ENCODE measurements around the gene COL23A1. TPM values are rescaled to one million over a fixed set of nuclear protein-coding genes. Genes with fewer than 3 reads are reported as not detected.

The COL23A1 gene
- total RNA-seq, 2 donors from 2014 or later, result not detected

- no peak for ATAC-seq
- no peak overlapping the region for H3K4me3 Mint-ChIP-seq
- peaks cover 9% of the 10 kb centered on the region for H3K36me3 Mint-ChIP-seq (ENCODE audit: low read depth)
- H3K27me3 Mint-ChIP-seq, result peaks cover 52% of the 10 kb centered on the region
- no peak for DNase-seq
- H3K9me3 ChIP-seq (ENCODE audit: control insufficient read depth, low read length, poor library complexity, severe bottlenecking), result no peaks in the 10 kb centered on the region
- no peaks in the 10 kb centered on the region for H3K4me1 Mint-ChIP-seq
- H3K27ac Mint-ChIP-seq, result no peak overlapping the region
Measured at GRCh38 chr5:178288401-178289368, 301.5 kb downstream of the COL23A1 start.

GRCh38 chr5:178287791-178288105 lies 302.4 kb downstream of the COL23A1 start:
- peaks cover 51% of the 10 kb centered on the region for H3K27me3 Mint-ChIP-seq
- no peaks in the 10 kb centered on the region for H3K4me1 Mint-ChIP-seq
- H3K9me3 ChIP-seq (ENCODE audit: control insufficient read depth, low read length, poor library complexity, severe bottlenecking), result no peaks in the 10 kb centered on the region
- H3K4me3 Mint-ChIP-seq, result no peak overlapping the region
- no peak for DNase-seq
- H3K27ac Mint-ChIP-seq, result no peak overlapping the region
- ATAC-seq, result no peak
- peaks cover 4% of the 10 kb centered on the region for H3K36me3 Mint-ChIP-seq (ENCODE audit: low read depth)

GRCh38 chr5:178287091-178287790 lies 303.0 kb downstream of the COL23A1 start:
- Mint-ChIP-seq H3K4me1 (no peaks in the 10 kb centered on the region), H3K27ac (no peak overlapping the region), H3K4me3 (no peak overlapping the region), H3K36me3 (ENCODE audit: low read depth) (peaks cover 4% of the 10 kb centered on the region), H3K27me3 (peaks cover 46% of the 10 kb centered on the region)
- ATAC-seq (no peak), DNase-seq (no peak)
- H3K9me3 ChIP-seq (ENCODE audit: control insufficient read depth, low read length, poor library complexity, severe bottlenecking), result no peaks in the 10 kb centered on the region

- Mint-ChIP-seq H3K4me1 (no peaks in the 10 kb centered on the region), H3K4me3 (no peak overlapping the region), H3K27ac (no peak overlapping the region), H3K36me3 (ENCODE audit: low read depth) (peaks cover 6% of the 10 kb centered on the region), H3K27me3 (peaks cover 38% of the 10 kb centered on the region)
- ATAC-seq, result no peak
- H3K9me3 ChIP-seq (ENCODE audit: control insufficient read depth, low read length, poor library complexity, severe bottlenecking), result no peaks in the 10 kb centered on the region
- DNase-seq, result no peak
Measured at GRCh38 chr5:178286226-178287090, 303.7 kb downstream of the COL23A1 start.

- DNase-seq, result no peak
- Mint-ChIP-seq H3K4me3 (no peak overlapping the region), H3K4me1 (no peaks in the 10 kb centered on the region), H3K27me3 (peaks cover 37% of the 10 kb centered on the region), H3K36me3 (ENCODE audit: low read depth) (peaks cover 6% of the 10 kb centered on the region), H3K27ac (no peak overlapping the region)
- no peaks in the 10 kb centered on the region for H3K9me3 ChIP-seq (ENCODE audit: control insufficient read depth, low read length, poor library complexity, severe bottlenecking)
- no peak for ATAC-seq
Measured at GRCh38 chr5:178285399-178286225, 304.6 kb downstream of the COL23A1 start.

- ATAC-seq, result no peak
- H3K9me3 ChIP-seq (ENCODE audit: control insufficient read depth, low read length, poor library complexity, severe bottlenecking), result no peaks in the 10 kb centered on the region
- Mint-ChIP-seq H3K27me3 (peaks cover 37% of the 10 kb centered on the region), H3K4me1 (no peaks in the 10 kb centered on the region), H3K27ac (no peak overlapping the region), H3K36me3 (ENCODE audit: low read depth) (peaks cover 5% of the 10 kb centered on the region), H3K4me3 (no peak overlapping the region)
- no peak for DNase-seq
Measured at GRCh38 chr5:178284996-178285395, 305.2 kb downstream of the COL23A1 start.

GRCh38 chr5:178284093-178284675 lies 306.0 kb downstream of the COL23A1 start:
- Mint-ChIP-seq H3K27me3 (peaks cover 40% of the 10 kb centered on the region), H3K27ac (no peak overlapping the region), H3K4me1 (peaks cover 3% of the 10 kb centered on the region), H3K36me3 (ENCODE audit: low read depth) (peaks cover 5% of the 10 kb centered on the region), H3K4me3 (no peak overlapping the region)
- H3K9me3 ChIP-seq (ENCODE audit: control insufficient read depth, low read length, poor library complexity, severe bottlenecking), result no peaks in the 10 kb centered on the region
- no peak for ATAC-seq
- no peak for DNase-seq

- DNase-seq (no peak), ATAC-seq (no peak)
- no peak overlapping the region for H3K27ac Mint-ChIP-seq
- H3K36me3 Mint-ChIP-seq (ENCODE audit: low read depth), result peaks cover 5% of the 10 kb centered on the region
- H3K4me1 Mint-ChIP-seq, result peaks cover 3% of the 10 kb centered on the region
- no peaks in the 10 kb centered on the region for H3K9me3 ChIP-seq (ENCODE audit: control insufficient read depth, low read length, poor library complexity, severe bottlenecking)
- H3K27me3 Mint-ChIP-seq, result peaks cover 40% of the 10 kb centered on the region
- H3K4me3 Mint-ChIP-seq, result no peak overlapping the region
Measured at GRCh38 chr5:178283520-178283919, 306.7 kb downstream of the COL23A1 start.

- Mint-ChIP-seq H3K27ac (no peak overlapping the region), H3K4me1 (peaks cover 6% of the 10 kb centered on the region), H3K4me3 (no peak overlapping the region), H3K36me3 (ENCODE audit: low read depth) (peaks cover 2% of the 10 kb centered on the region), H3K27me3 (peaks cover 34% of the 10 kb centered on the region)
- no peak for DNase-seq
- no peaks in the 10 kb centered on the region for H3K9me3 ChIP-seq (ENCODE audit: control insufficient read depth, low read length, poor library complexity, severe bottlenecking)
- ATAC-seq, result no peak
Measured at GRCh38 chr5:178282391-178282790, 307.8 kb downstream of the COL23A1 start.

GRCh38 chr5:178281331-178281730 lies 308.9 kb downstream of the COL23A1 start:
- no peak overlapping the region for H3K4me3 Mint-ChIP-seq
- DNase-seq, result no peak
- H3K36me3 Mint-ChIP-seq (ENCODE audit: low read depth), result peaks cover 2% of the 10 kb centered on the region
- peaks cover 6% of the 10 kb centered on the region for H3K4me1 Mint-ChIP-seq
- H3K27ac Mint-ChIP-seq, result no peak overlapping the region
- H3K27me3 Mint-ChIP-seq, result peaks cover 33% of the 10 kb centered on the region
- ATAC-seq, result no peak
- H3K9me3 ChIP-seq (ENCODE audit: control insufficient read depth, low read length, poor library complexity, severe bottlenecking), result no peaks in the 10 kb centered on the region

- ATAC-seq (no peak), DNase-seq (no peak)
- H3K4me3 Mint-ChIP-seq, result no peak overlapping the region
- peaks cover 2% of the 10 kb centered on the region for H3K36me3 Mint-ChIP-seq (ENCODE audit: low read depth)
- H3K27ac Mint-ChIP-seq, result no peak overlapping the region
- peaks cover 40% of the 10 kb centered on the region for H3K27me3 Mint-ChIP-seq
- no peaks in the 10 kb centered on the region for H3K9me3 ChIP-seq (ENCODE audit: control insufficient read depth, low read length, poor library complexity, severe bottlenecking)
- H3K4me1 Mint-ChIP-seq, result peaks cover 6% of the 10 kb centered on the region
Measured at GRCh38 chr5:178280631-178281030, 309.6 kb downstream of the COL23A1 start.

Measured in T-helper 17 cell (primary cell).